IMR-90 (cell line): ENCODE data around the gene IQCF6. TPM values are rescaled to one million over a fixed set of nuclear protein-coding genes. Genes with fewer than 3 reads are reported as not detected.

Experiments used
- ATAC-seq: fragments of 200-7000 bp; cut with Tn5 transposase; 2 replicates; pipeline ENCODE4 v1.9.1; 2020; ENCODE audit warnings: low read depth, mild to moderate bottlenecking, moderate library complexity
- BruUV-seq: library from RNA; stranded (reverse); fragments of 400-500 nt; replicated peaks from 2 replicates; lab custom pipeline; 2021; lab: Mats Ljungman, UMichigan
- CTCF ChIA-PET: fragments of 300-600 bp; formaldehyde crosslinking; extraction: SDS; loops from one replicate; lab custom pipeline; 2021; ENCODE audit warnings: antibody characterized with exemption; lab: Yijun Ruan, JAX
- POLR2A ChIA-PET: fragments of 300-600 bp; sonication (Branson Sonifier 250); formaldehyde crosslinking; loops from one replicate; lab custom pipeline; 2022; ENCODE audit warnings: antibody characterized with exemption; ENCODE audit not compliant: unreplicated experiment; lab: Charles Lee
- DNase-seq: peaks from one replicate; pipeline ENCODE4 v3.0.0; 2013
- H2AFZ ChIP-seq: replicated peaks from 2 replicates; pipeline ENCODE3; 2013; ENCODE audit warnings: low read length, mild to moderate bottlenecking; ENCODE audit not compliant: poor library complexity
- H2AK5ac ChIP-seq: 2 replicates; pipeline ENCODE4 v1.6.1; 2013; ENCODE audit warnings: low read depth, low read length, inconsistent platforms
- H2AK9ac ChIP-seq: replicated peaks from 2 replicates; pipeline ENCODE3; 2013; ENCODE audit warnings: mild to moderate bottlenecking, low read depth, low read length, moderate library complexity; ENCODE audit not compliant: poor library complexity
- H2BK120ac ChIP-seq: 2 replicates; pipeline ENCODE4 v1.6.1; 2013; ENCODE audit warnings: low read depth, low read length, inconsistent platforms
- H2BK15ac ChIP-seq: 3 replicates; pipeline ENCODE4 v1.6.1; 2013; ENCODE audit warnings: low read depth, low read length, inconsistent platforms
- H2BK20ac ChIP-seq: 2 replicates; pipeline ENCODE4 v1.6.1; 2013; ENCODE audit warnings: low read depth, mild to moderate bottlenecking, inconsistent platforms, low read length, moderate library complexity
- H2BK5ac ChIP-seq: 2 replicates; pipeline ENCODE4 v1.6.1; 2013; ENCODE audit warnings: mild to moderate bottlenecking, low read depth, low read length, inconsistent platforms; ENCODE audit not compliant: poor library complexity, severe bottlenecking
- H3K14ac ChIP-seq: replicated peaks from 2 replicates; pipeline ENCODE4 v1.6.1; 2013; ENCODE audit warnings: low read depth, low read length, inconsistent platforms
- H3K18ac ChIP-seq: 2 replicates; pipeline ENCODE4 v1.6.1; 2013; ENCODE audit warnings: low read depth, low read length, control low read depth
- H3K23ac ChIP-seq: 2 replicates; pipeline ENCODE4 v1.6.1; 2013; ENCODE audit warnings: low read depth, low read length, inconsistent platforms
- H3K27ac ChIP-seq: 2 replicates; pipeline ENCODE4 v1.5.1; 2013; ENCODE audit warnings: mild to moderate bottlenecking, control low read depth, low read length; ENCODE audit not compliant: insufficient read depth
- H3K27me3 ChIP-seq: 2 replicates; pipeline ENCODE4 v1.6.1; 2013; ENCODE audit warnings: low read length; ENCODE audit not compliant: control insufficient read depth, insufficient read depth
- H3K36me3 ChIP-seq: 2 replicates; pipeline ENCODE4 v1.6.1; 2013; ENCODE audit warnings: low read length, mixed read lengths; ENCODE audit not compliant: control insufficient read depth, insufficient read depth
- H3K4ac ChIP-seq: 2 replicates; pipeline ENCODE4 v1.6.1; 2013; ENCODE audit warnings: low read depth, low read length, inconsistent platforms
- H3K4me1 ChIP-seq: 2 replicates; pipeline ENCODE4 v1.6.1; 2013; ENCODE audit warnings: low read length, mixed read lengths; ENCODE audit not compliant: control insufficient read depth, insufficient read depth
- H3K4me2 ChIP-seq: 2 replicates; pipeline ENCODE4 v1.6.1; 2013; ENCODE audit warnings: low read depth, mild to moderate bottlenecking, control low read depth, low read length, moderate library complexity
- H3K4me3 ChIP-seq: 2 replicates; pipeline ENCODE4 v1.5.1; 2013; ENCODE audit warnings: low read depth, mild to moderate bottlenecking, control low read depth, low read length, moderate library complexity; ENCODE audit not compliant: insufficient read depth
- H3K56ac ChIP-seq: 2 replicates; pipeline ENCODE4 v1.6.1; 2013; ENCODE audit warnings: low read length, inconsistent platforms; ENCODE audit not compliant: insufficient read depth; ENCODE audit errors: extremely low read depth
- H3K79me1 ChIP-seq, 2 experiments: 2 replicates each; pipeline ENCODE4 v1.6.1; 2013; ENCODE audit warnings: low read length in 2 of 2, inconsistent platforms in 1 of 2, low read depth in 1 of 2
- H3K9ac ChIP-seq: 2 replicates; pipeline ENCODE4 v1.6.1; 2013; ENCODE audit warnings: low read depth, low read length, control low read depth
- H3K9me1 ChIP-seq: 2 replicates; pipeline ENCODE4 v1.6.1; 2013; ENCODE audit warnings: low read length, inconsistent platforms; ENCODE audit not compliant: insufficient read depth
- H3K9me3 ChIP-seq: 2 replicates; pipeline ENCODE4 v1.6.1; 2013; ENCODE audit warnings: low read length; ENCODE audit not compliant: control insufficient read depth, insufficient read depth
- H4K20me1 ChIP-seq: 2 replicates; pipeline ENCODE4 v1.6.1; 2013; ENCODE audit warnings: low read length, inconsistent platforms; ENCODE audit not compliant: insufficient read depth
- H4K5ac ChIP-seq: 2 replicates; pipeline ENCODE4 v1.6.1; 2013; ENCODE audit warnings: mild to moderate bottlenecking, low read depth, low read length, control low read depth
- H4K8ac ChIP-seq, 2 experiments: 2 replicates each; pipeline ENCODE4 v1.6.1; 2013; ENCODE audit warnings: low read depth in 2 of 2, low read length in 2 of 2, control low read depth in 1 of 2, inconsistent platforms in 1 of 2
- H4K91ac ChIP-seq: 2 replicates; pipeline ENCODE4 v1.6.1; 2013; ENCODE audit warnings: low read depth, low read length, inconsistent platforms; ENCODE audit not compliant: insufficient read depth
- BHLHE40 ChIP-seq: fragments of 150-350 bp; IDR thresholded peaks from 2 replicates; pipeline ENCODE4 v1.6.1; 2016; ENCODE audit warnings: mild to moderate bottlenecking, low read depth, low read length
- CEBPB ChIP-seq: IDR thresholded peaks from 2 replicates; pipeline ENCODE4 v1.6.1; 2012; ENCODE audit warnings: low read depth, low read length, improper control_type of control experiment
- CHD1 ChIP-seq: IDR thresholded peaks from 2 replicates; pipeline ENCODE4 v1.6.1; 2012; ENCODE audit warnings: low read depth, low read length, improper control_type of control experiment
- CTCF ChIP-seq: conservative IDR thresholded peaks from 2 replicates; pipeline ENCODE4 v1.5.1; 2012; ENCODE audit warnings: mild to moderate bottlenecking, low read depth, low read length, improper control_type of control experiment
- FOS ChIP-seq: fragments of 150-350 bp; IDR thresholded peaks from 2 replicates; pipeline ENCODE4 v1.6.1; 2016; ENCODE audit warnings: low read depth, low read length
- MAFK ChIP-seq: IDR thresholded peaks from 2 replicates; pipeline ENCODE4 v1.6.1; 2012; ENCODE audit warnings: low read depth, low read length, improper control_type of control experiment
- MAZ ChIP-seq: IDR thresholded peaks from 2 replicates; pipeline ENCODE4 v1.6.1; 2012; ENCODE audit warnings: low read depth, mild to moderate bottlenecking, low read length, improper control_type of control experiment, moderate library complexity, borderline replicate concordance
- MXI1 ChIP-seq: IDR thresholded peaks from 2 replicates; pipeline ENCODE4 v1.6.1; 2012; ENCODE audit warnings: low read depth, mild to moderate bottlenecking, low read length, moderate library complexity, borderline replicate concordance
- NFE2L2 ChIP-seq: fragments of 150-350 bp; IDR thresholded peaks from 2 replicates; pipeline ENCODE4 v1.6.1; 2016; ENCODE audit warnings: low read depth, mild to moderate bottlenecking, low read length
- POLR2A ChIP-seq: IDR thresholded peaks from 2 replicates; pipeline ENCODE4 v1.6.1; 2012; ENCODE audit warnings: mild to moderate bottlenecking, low read depth, low read length
- RAD21 ChIP-seq: IDR thresholded peaks from 2 replicates; pipeline ENCODE4 v1.6.1; 2012; ENCODE audit warnings: low read length, improper control_type of control experiment
- RCOR1 ChIP-seq: IDR thresholded peaks from 2 replicates; pipeline ENCODE4 v1.6.1; 2012; ENCODE audit warnings: mild to moderate bottlenecking, low read length, improper control_type of control experiment; ENCODE audit not compliant: insufficient replicate concordance
- RFX5 ChIP-seq: IDR thresholded peaks from 2 replicates; pipeline ENCODE4 v1.8.0; 2012; ENCODE audit warnings: low read depth, mild to moderate bottlenecking, low read length, moderate library complexity
- SMC3 ChIP-seq: fragments of 150-350 bp; IDR thresholded peaks from 2 replicates; pipeline ENCODE4 v1.6.1; 2016; ENCODE audit warnings: low read depth, mild to moderate bottlenecking, antibody characterized with exemption, low read length, moderate library complexity
- USF2 ChIP-seq: fragments of 150-350 bp; IDR thresholded peaks from 2 replicates; pipeline ENCODE4 v1.6.1; 2017; ENCODE audit warnings: mild to moderate bottlenecking, antibody characterized with exemption, low read length, low read depth
- WGBS, 2 experiments: methylation state at CpG; one replicate each; pipeline versions ENCODE4 v1.1.5 to v1.1.7; 2013; ENCODE audit warnings: missing lambda C conversion rate in 2 of 2; ENCODE audit not compliant: insufficient read length in 1 of 2; ENCODE audit errors: extremely low coverage in 2 of 2; 5-methylcytosine and 5-hydroxymethylcytosine counted together
- dilution Hi-C: fragments of 300-500 bp; cut with HindIII; formaldehyde crosslinking; loops from one replicate; pipeline ENCODE4 v1.14.3; 2018; ENCODE audit warnings: low sequenced_read_pairs; ENCODE audit not compliant: unreplicated experiment
- in situ Hi-C: fragments of 300-500 bp; cut with MboI; formaldehyde crosslinking; loops from 3 replicates; pipeline ENCODE4 v1.14.3; 2019; ENCODE audit warnings: low sequenced_read_pairs, inconsistent platforms, mixed read lengths
- intact Hi-C: fragments of 100-400 bp; cut with micrococcal nuclease; formaldehyde crosslinking; loops from 2 replicates; pipeline ENCODE4 v1.10.0; 2022
- polyA plus RNA-seq, 3 experiments: library from polyadenylated mRNA; depleted of rRNA; stranded (reverse); fragments of >200 nt; gene quantifications; 2 replicates each; pipeline ENCODE4 v1.2.3, GENCODE V29; 2012; ENCODE audit warnings: low replicate concordance in 1 of 3
- total RNA-seq: library from RNA; depleted of rRNA; stranded (reverse); fragments of >200 nt; gene quantifications from 2 replicates; pipeline ENCODE4 v1.2.3, GENCODE V29; 2012
- TF ChIP-seq, protein P1 (sequence below): fragments of 150-350 bp; IDR thresholded peaks from 2 replicates; pipeline ENCODE4 v1.6.1; 2016; ENCODE audit warnings: low read depth, mild to moderate bottlenecking, low read length, moderate library complexity, borderline replicate concordance

Gene IQCF6
- total and polyA plus RNA-seq, 2 of the 4 experiments (the other 2 are of a cell fraction), result not detected

- no peak for DNase-seq
- Histone ChIP-seq H3K27ac (no peak overlapping the region), H3K4me2 (no peak overlapping the region), H2AK9ac (no peak overlapping the region), H2AFZ (no peak overlapping the region), H3K56ac (no peak overlapping the region), H3K79me1 (no peaks in the 10 kb centered on the region), H4K91ac (no peak overlapping the region), H3K14ac (no peak overlapping the region), H3K9me3 (no peaks in the 10 kb centered on the region), H2AK5ac (no peak overlapping the region), H3K9me1 (no peaks in the 10 kb centered on the region), H3K4me3 (no peak overlapping the region), H2BK15ac (no peak overlapping the region), H4K20me1 (no peaks in the 10 kb centered on the region), H3K4ac (no peak overlapping the region), H3K36me3 (no peaks in the 10 kb centered on the region), H2BK120ac (no peak overlapping the region), H3K4me1 (no peaks in the 10 kb centered on the region), H3K23ac (no peak overlapping the region), H4K5ac (no peak overlapping the region), H3K27me3 (no peaks in the 10 kb centered on the region), H4K8ac (no peak overlapping the region), H2BK5ac (no peak overlapping the region), H2BK20ac (no peak overlapping the region), H3K18ac (no peak overlapping the region), H3K9ac (no peak overlapping the region)
- POLR2A ChIA-PET, result no interaction called here
- dilution Hi-C loops, result no loop called here
- no peak for ATAC-seq
- intact Hi-C loops, result no loop called here
- CTCF ChIA-PET, result interaction anchor here (0.7 kb wide), 1 partner anchor 9 kb away, joined by 3 read pairs; no protein-coding TSS in a partner anchor
- no peak for TF ChIP-seq CEBPB
- TF ChIP-seq USF2, result no peak
- TF ChIP-seq BHLHE40, result no peak
- TF ChIP-seq MAFK, result no peak
- no peak for TF ChIP-seq FOS
- TF ChIP-seq RAD21, result no peak
- TF ChIP-seq, protein P1, sequence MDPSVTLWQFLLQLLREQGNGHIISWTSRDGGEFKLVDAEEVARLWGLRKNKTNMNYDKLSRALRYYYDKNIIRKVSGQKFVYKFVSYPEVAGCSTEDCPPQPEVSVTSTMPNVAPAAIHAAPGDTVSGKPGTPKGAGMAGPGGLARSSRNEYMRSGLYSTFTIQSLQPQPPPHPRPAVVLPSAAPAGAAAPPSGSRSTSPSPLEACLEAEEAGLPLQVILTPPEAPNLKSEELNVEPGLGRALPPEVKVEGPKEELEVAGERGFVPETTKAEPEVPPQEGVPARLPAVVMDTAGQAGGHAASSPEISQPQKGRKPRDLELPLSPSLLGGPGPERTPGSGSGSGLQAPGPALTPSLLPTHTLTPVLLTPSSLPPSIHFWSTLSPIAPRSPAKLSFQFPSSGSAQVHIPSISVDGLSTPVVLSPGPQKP, result no peak
- TF ChIP-seq MAZ, result no peak
- TF ChIP-seq POLR2A, result no peak
- no peak for TF ChIP-seq RCOR1
- TF ChIP-seq MXI1, result no peak
- TF ChIP-seq RFX5, result no peak
- no peak for TF ChIP-seq CTCF
- TF ChIP-seq SMC3, result no peak
- TF ChIP-seq CHD1, result no peak
- no peak for TF ChIP-seq NFE2L2
- BruUV-seq, result no TSS peak
- no CpG with 5 or more reads among the region's 5 CpGs for WGBS, 2 experiments
- in situ Hi-C loops, result no loop called here
Observed at GRCh38 chr3:51808934-51809333, 29.9 kb upstream of the IQCF6 start.
